Left lobe of liver (tissue), 2 donors: ENCODE data around the gene TRIM9. TPM values are rescaled to one million over a fixed set of nuclear protein-coding genes. Genes with fewer than 3 reads are reported as not detected.
A peak's percentile ranks its signal among the peaks of the same experiment; 100 is the strongest.

ENCODE experiments used
- ATAC-seq: fragments of 200-7000 bp; cut with Tn5 transposase; one replicate; pipeline ENCODE4 v1.9.1; 2020; ENCODE audit warnings: mild to moderate bottlenecking, moderate library complexity
- DNase-seq: peaks from one replicate; pipeline ENCODE4 v3.0.0-alpha.2; 2020; ENCODE audit warnings: low spot score
- total RNA-seq: library from RNA; stranded (reverse); gene quantifications from one replicate; pipeline ENCODE4 v1.2.1, GENCODE V29; 2021
- donor health status: DM: no; HTN: no; CAD: no; lungs with moderate emphysema.
- donor health status: DM: no; HTN: yes; CAD: no.

TRIM9 gene
- total RNA-seq, 1 donor from 2014 or later = 0.20 TPM

GRCh38 chr14:51059032-51059431, 35.9 kb downstream of the TRIM9 start:
- ATAC-seq = no peak

DNA sequence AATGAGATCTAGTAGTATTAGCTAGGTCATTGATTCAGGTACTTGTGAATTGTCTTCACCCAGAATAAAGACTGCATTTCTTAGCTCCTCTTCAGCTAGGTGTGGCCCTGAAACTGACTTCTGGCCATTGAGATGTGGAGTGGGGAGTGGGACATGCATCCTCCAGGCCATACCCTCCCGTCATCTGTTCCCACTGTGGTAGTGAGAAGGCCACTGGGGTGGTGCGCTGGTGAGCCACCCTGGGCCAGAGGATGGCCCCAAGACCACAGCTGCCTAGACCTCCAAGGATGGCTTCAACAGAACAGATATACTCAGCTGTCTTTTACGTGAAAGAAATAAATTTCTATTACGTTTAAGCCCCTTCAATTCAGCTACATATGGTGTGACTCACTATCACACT, 36.5 kb downstream of the TRIM9 start:
- ATAC-seq (no peak), DNase-seq (no peak)

More at GRCh38 chr14:51059032-51059431, 35.9 kb downstream of the TRIM9 start:
- no peak for DNase-seq

DNA sequence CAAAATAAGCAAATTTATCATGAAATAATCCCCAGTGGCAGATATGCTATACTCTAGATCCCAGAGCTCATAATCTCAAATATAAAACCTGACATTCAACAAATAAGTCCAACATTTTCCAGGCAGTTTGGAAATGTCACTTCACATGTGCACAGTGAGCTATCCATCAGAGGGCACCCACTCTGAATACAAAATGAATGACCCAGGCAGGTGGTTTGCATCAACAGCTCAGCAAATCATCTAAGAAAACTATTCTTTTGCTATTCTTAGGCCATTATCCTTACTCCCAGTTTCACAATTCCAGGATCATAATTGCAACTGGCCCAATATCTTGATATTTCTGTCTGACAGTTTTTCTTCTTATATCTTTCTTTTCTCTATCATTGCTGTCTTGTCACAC, 38.5 kb downstream of the TRIM9 start:
- DNase-seq (no peak), ATAC-seq (no peak)

DNA sequence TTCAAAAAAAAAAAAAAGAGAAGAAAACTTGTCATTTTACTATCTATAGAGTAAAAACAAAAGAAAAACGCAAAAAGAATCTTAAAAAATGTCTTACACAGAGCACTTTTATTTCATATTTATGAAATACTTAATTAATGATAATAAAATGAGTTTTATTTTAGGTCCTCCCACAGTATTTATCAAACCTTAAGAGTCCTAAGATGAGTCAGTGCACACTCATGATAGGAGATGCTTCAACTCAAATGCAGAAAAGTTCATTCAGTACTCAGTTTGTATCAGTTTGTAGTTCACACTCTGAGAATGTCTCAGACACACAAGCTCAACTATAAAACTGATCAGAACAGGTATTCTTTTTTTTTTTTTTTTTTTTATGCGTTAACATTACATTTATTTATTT, 41.7 kb downstream of the TRIM9 start:
- no peak for ATAC-seq
- DNase-seq = no peak

- ATAC-seq (no peak), DNase-seq (no peak)
These were observed 49.9 kb downstream of the TRIM9 start for GRCh38 chr14:51044961-51045360.

DNA sequence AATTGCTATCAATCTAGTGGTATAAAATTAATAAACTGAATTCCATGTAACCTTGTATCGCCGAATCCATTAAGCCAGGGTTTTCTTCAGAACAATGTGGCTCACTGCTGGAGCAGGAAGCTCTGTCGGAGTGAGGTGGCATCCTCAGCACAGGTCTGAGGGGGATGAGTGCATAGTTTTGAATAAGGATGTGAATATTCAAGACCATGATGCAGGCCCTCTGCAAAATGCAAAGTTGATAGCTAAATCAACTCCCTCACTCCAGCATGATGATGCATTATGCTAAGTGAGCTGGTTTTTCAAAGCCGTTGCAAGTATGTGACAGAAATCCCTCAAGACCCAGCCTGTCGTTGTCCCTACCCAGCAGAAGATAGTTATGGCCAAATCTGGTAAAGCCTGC, 53.0 kb downstream of the TRIM9 start:
- DNase-seq (no peak), ATAC-seq (no peak)

DNA sequence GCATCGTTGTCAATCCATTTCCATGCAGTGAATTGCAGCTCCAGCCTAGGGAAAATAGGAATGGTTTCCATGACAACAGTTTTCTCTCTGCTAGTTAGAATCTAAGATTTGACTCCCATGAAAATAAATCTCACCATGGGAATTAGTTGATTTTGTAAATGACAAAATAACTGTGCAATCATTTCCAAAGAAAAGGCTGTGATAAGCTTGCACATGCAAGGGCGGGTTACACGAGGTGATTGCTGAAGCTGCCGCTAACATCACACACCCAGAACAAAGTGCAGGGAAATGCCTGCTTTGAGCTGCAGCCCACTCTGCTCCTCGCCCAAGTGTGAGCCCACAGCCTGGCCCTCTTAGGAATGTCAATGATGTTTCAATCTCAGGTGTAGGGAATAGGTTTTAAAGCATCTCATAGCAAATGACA, 53.8 kb downstream of the TRIM9 start:
- no peak for ATAC-seq
- DNase-seq = no peak

GRCh38 chr14:51039252-51039651, 55.7 kb downstream of the TRIM9 start:
- ATAC-seq (no peak), DNase-seq (no peak)

DNA sequence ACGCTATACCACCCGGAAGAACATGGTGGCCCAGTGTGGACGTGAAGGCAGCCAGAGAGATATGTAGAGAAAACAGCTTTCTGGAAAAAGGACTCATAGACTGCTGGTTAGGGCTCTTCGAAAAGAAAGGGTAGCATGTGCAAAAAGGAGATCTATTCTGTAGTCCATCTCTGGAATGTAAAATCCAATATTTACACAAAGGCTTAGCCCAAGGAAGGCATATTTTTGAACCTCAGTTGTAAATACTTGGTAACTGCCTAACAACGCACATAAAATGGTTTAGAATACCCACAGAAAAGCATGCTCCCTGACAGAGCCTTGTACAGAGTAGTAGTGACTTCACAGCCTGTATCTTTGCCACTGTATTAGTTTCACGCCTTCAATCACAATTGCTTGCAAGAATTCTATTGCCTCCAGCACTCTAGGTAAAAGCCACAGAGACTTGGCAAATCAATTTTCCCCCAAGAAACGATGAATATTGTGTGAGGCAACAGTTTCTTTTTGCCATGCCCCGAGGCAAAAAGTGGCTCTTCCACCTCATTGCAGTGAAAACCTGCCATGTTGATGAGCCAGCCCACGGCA, 59.2 kb downstream of the TRIM9 start:
- ATAC-seq (no peak), DNase-seq (no peak)

DNA sequence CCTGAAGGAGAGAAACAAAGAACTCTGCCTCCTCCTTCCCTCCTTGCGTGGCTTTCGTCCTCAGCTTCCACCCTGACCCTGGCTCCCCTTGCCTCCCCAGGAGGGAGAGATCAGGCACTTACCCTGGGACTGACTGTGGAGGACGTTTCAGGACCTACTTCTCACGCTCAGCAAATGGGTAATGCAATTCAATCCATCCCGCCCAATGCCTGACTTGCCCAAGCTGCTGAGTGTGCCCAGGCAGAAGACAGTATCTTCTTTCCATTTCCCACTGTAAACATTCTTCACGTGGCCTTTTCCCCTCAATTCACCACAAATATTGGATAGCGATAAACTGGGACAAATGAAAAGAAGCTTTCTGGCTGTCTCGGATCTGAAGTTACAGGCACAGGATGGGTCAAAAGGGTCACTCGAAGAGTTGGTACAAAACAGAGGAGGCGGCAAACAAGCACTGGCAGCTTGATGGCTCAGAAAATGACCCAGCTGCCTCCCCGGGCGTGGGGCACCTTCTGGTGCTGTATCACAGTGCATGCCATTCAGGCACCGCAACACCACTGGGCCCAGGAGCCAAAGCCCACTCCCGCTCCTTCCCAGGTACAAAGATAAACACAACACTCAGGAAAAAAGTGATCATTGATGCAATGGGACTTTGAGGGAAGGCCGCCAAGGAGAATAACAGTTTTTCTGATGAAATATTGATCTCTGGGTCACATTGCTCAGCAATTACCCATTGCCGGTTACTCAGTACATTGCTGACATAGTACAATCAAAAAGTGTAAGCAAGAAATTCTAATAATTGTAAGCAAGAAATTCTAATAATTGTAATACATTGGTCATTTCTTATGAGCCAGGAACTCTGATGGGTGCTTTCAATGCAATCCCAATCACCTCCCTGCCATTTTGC, 65.8 kb downstream of the TRIM9 start:
- ATAC-seq (peak; percentile 35), DNase-seq (no peak)

DNA sequence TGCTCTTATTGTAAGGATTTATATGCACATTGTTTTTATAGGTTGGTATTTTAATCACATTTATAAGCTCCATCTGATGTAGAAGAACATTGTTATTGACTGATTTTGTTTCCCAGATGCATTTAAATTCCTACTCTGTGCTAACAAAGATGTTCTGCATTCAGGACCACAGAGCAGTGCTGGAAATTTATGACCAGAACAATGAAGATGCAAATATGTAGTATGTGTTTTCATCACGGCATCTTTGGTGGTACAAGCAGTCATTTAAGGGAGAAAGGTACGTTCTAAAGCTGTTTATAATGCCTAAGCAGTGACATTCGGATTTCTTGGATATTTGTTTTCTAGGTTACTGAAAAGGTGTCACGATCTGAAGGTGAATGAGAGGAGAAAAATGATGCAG, 66.5 kb downstream of the TRIM9 start:
- no peak for ATAC-seq

DNA sequence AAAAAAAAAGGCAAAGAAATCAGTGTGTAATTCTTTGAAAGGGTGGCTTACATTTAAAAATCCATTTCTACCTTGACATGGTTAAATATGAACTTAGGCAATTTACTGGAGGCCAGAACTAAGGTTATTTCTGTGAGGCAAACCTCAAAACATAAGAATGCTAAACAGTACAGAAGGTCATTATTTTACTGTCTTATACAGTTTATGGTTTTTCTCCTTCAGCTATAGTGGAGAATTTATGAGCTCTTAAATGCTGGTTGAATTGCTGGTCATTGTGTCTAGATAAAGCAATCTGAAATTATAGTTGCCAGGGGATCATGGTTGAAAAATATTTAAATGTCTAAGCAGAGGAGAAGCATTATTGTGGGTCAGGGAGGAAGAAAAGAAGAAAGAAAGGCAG, 70.5 kb downstream of the TRIM9 start:
- ATAC-seq = no peak
- DNase-seq = no peak

More for the DNA sequence above, 66.5 kb downstream of the TRIM9 start:
- DNase-seq = no peak

GRCh38 chr14:51023964-51024363, 70.9 kb downstream of the TRIM9 start:
- DNase-seq (no peak), ATAC-seq (no peak)

- ATAC-seq (no peak), DNase-seq (no peak)
These were observed 72.1 kb downstream of the TRIM9 start for GRCh38 chr14:51022769-51023168.

- ATAC-seq = peak; percentile 50
- no peak for DNase-seq
These were observed 74.7 kb downstream of the TRIM9 start for GRCh38 chr14:51020024-51020710.

GRCh38 chr14:51019089-51019488, 75.8 kb downstream of the TRIM9 start:
- ATAC-seq (no peak), DNase-seq (no peak)

GRCh38 chr14:51018521-51018920, 76.4 kb downstream of the TRIM9 start:
- ATAC-seq (no peak), DNase-seq (no peak)

DNA sequence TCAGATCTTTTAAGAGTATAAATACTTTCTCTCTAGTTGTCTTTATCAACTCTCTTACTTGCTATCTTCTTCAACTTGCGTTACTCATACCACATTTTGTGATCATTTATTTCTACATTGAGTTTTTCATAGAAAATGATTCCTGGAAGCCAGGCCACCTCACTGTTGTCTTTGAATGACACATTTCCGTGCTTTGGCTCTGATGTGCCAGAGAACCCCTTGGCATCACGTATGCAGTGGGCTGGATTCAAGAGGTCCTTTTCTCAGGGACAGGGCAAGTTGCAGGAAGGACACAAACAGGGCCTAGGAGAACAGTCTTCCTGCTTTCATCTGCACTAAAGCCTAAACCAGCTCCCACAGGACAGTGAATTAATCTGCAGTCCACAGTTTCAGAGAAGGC, 80.3 kb downstream of the TRIM9 start:
- no peak for ATAC-seq

DNA sequence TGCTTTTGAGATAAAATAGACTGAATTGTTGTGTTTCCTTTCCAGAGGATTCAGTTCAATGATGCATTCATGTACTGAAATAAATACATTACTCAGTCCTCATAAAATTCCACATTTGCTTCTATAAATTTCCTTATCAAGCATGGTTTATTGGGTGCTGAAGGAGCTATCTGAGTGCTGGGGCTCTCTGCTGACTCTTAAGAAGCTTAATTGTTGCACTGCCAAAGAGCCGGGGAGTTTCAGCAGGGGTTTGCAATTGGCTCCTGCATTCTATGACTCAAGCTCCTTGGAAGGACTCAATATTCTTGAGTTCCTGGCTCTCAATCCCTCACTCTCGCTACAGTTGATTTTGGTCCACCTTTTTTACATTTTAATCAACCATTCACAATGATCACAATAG, 80.8 kb downstream of the TRIM9 start:
- ATAC-seq (no peak), DNase-seq (no peak)

More for the DNA sequence above, 80.3 kb downstream of the TRIM9 start:
- DNase-seq = no peak

- ATAC-seq = no peak
- DNase-seq = no peak
These were observed 82.8 kb downstream of the TRIM9 start for GRCh38 chr14:51012055-51012454.

DNA sequence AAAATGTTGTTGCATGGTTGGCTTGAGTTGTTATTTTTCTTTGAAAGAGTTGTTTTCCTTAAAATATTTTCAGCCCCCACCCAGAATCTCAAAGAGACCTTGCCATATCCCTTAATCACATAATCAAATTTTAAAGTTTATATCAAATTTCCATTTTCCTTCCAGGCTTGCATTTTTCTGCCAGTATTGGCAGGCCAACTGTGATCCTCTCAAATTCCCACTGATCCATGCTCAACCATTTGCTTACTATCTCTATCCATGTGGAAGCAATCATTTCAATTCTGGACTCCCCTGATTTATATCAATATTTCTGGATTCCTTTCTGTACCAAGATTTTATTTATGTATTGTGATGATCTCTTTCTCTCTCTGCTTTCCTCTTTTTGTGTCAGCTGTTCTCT, 86.5 kb downstream of the TRIM9 start:
- ATAC-seq (no peak), DNase-seq (no peak)

GRCh38 chr14:51006781-51007211, 88.1 kb downstream of the TRIM9 start:
- DNase-seq = no peak
- peak; percentile 20 for ATAC-seq
